Psoas muscle (tissue), 8 donors: Measurements from ENCODE around the gene KIAA1958. TPM values are rescaled to one million over a fixed set of nuclear protein-coding genes. Genes with fewer than 3 reads are reported as not detected.

Experiments used
- ATAC-seq, 4 donors: fragments of 200-7000 bp; cut with Tn5 transposase; one replicate each; pipeline ENCODE4 v1.9.1; 2020; ENCODE audit warnings: moderate library complexity in 3 of 4, mild to moderate bottlenecking in 2 of 4
- DNase-seq, 2 donors: peaks; one replicate each; pipeline ENCODE4 v3.0.0-alpha.2; 2020
- H3K27ac ChIP-seq: fragments of 200-600 bp; one replicate; pipeline ENCODE4 v1.8.0; 2022
- H3K27me3 ChIP-seq, 3 donors: fragments of 200-600 bp in 1 of 3; one replicate each; pipeline versions ENCODE4 v1.6.1 to v1.8.0; 2013 to 2022; ENCODE audit warnings: low read length in 2 of 3, mild to moderate bottlenecking in 2 of 3, moderate library complexity in 1 of 3; ENCODE audit not compliant: insufficient read depth in 3 of 3
- H3K36me3 ChIP-seq, 2 donors: fragments of 200-600 bp in 1 of 2; one replicate each; pipeline versions ENCODE4 v1.6.1 to v1.8.0; 2013 to 2022; ENCODE audit warnings: low read depth in 1 of 2, mild to moderate bottlenecking in 1 of 2, moderate library complexity in 1 of 2; ENCODE audit not compliant: insufficient read depth in 1 of 2
- H3K4me1 ChIP-seq: fragments of 200-600 bp; one replicate; pipeline ENCODE4 v1.8.0; 2022
- H3K4me3 ChIP-seq: fragments of 200-600 bp; one replicate; pipeline ENCODE4 v1.8.0; 2022; ENCODE audit warnings: mild to moderate bottlenecking
- H3K9me3 ChIP-seq: fragments of 200-600 bp; one replicate; pipeline ENCODE4 v1.8.0; 2022
- WGBS, 3 donors: extraction: QIAGEN DNeasy Blood & Tissue Kit; methylation state at CpG; one replicate each; pipeline versions ENCODE4 v1.1.6 to v1.1.7; 2013; 5-methylcytosine and 5-hydroxymethylcytosine counted together
- intact Hi-C, 2 donors: fragments of 100-400 bp; cut with DNase I; formaldehyde crosslinking; loops; one replicate each; pipeline versions ENCODE4 v1.11.0 to v1.14.2; 2022
- polyA plus RNA-seq, 3 donors: library from polyadenylated mRNA; stranded (reverse); fragments of 200-250 nt; gene quantifications; one replicate each; pipeline ENCODE4 v1.2.3, GENCODE V29; 2013
- total RNA-seq, 4 donors: library from RNA; stranded (reverse); fragmentation: NEBNext Ultra II Directional in 2 of 4; extraction: Animal tissue kit (Norgen Biotek cat#: 25700) in 2 of 4; gene quantifications; one replicate each; pipeline versions ENCODE4 v1.2.1 to v1.2.4, GENCODE V29; 2021 to 2023
- TF ChIP-seq, protein P1 (sequence below): fragments of 200-600 bp; IDR thresholded peaks from one replicate; pipeline ENCODE4 v1.8.0; 2022; ENCODE audit warnings: antibody characterized with exemption
- donor health status: healthy with polysubstance abuse.
- donor health status: DM: no; HTN: no; CAD: no; lungs with moderate emphysema.
- donor health status: Bipolar disorder and iron deficiency.
- donor health status: healthy.
- donor health status: DM: yes; HTN: yes; CAD: no.
- donor health status: DM: no; HTN: no; CAD: no.
- donor health status: DM: no; HTN: no; CAD: no.
- donor health status: DM: yes; HTN: yes; CAD: no.

KIAA1958 gene
- total and polyA plus RNA-seq, 7 donors: 0.56 to 4.1 (median 1.5) TPM

DNA sequence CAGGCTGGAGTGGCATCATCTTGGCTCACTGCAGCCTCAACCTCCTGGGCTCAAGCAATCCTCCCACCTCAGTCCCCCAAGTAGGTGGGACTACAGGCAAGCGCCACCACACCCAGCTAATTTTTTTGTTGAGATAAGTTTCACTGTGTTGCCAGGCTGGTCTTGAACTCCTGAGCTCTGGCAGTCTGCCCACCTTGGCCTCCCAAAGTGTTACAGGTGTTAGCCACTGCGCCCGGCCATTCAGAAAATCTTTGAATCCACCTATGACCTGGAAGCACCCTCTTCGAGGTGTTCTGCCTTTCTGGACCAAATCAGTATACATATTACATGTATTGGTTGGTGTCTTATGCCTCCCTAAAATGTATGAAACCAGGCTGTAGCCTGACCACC lies 61.4 kb downstream of the KIAA1958 start:
- Histone ChIP-seq H3K27ac (no peak overlapping the region), H3K4me1 (peaks cover 17% of the 10 kb centered on the region), H3K36me3 (no peaks in the 10 kb centered on the region), H3K27me3 (no peaks in the 10 kb centered on the region), H3K9me3 (no peaks in the 10 kb centered on the region), H3K4me3 (no peak overlapping the region)
- intact Hi-C loops: no loop called here
- DNase-seq: no peak
- TF ChIP-seq, protein P1, sequence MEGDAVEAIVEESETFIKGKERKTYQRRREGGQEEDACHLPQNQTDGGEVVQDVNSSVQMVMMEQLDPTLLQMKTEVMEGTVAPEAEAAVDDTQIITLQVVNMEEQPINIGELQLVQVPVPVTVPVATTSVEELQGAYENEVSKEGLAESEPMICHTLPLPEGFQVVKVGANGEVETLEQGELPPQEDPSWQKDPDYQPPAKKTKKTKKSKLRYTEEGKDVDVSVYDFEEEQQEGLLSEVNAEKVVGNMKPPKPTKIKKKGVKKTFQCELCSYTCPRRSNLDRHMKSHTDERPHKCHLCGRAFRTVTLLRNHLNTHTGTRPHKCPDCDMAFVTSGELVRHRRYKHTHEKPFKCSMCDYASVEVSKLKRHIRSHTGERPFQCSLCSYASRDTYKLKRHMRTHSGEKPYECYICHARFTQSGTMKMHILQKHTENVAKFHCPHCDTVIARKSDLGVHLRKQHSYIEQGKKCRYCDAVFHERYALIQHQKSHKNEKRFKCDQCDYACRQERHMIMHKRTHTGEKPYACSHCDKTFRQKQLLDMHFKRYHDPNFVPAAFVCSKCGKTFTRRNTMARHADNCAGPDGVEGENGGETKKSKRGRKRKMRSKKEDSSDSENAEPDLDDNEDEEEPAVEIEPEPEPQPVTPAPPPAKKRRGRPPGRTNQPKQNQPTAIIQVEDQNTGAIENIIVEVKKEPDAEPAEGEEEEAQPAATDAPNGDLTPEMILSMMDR: no peak
- 93 to 97% (median 95%) methylated on average over 4 of the region's 4 CpGs for WGBS, 3 donors
- no peak for ATAC-seq

DNA sequence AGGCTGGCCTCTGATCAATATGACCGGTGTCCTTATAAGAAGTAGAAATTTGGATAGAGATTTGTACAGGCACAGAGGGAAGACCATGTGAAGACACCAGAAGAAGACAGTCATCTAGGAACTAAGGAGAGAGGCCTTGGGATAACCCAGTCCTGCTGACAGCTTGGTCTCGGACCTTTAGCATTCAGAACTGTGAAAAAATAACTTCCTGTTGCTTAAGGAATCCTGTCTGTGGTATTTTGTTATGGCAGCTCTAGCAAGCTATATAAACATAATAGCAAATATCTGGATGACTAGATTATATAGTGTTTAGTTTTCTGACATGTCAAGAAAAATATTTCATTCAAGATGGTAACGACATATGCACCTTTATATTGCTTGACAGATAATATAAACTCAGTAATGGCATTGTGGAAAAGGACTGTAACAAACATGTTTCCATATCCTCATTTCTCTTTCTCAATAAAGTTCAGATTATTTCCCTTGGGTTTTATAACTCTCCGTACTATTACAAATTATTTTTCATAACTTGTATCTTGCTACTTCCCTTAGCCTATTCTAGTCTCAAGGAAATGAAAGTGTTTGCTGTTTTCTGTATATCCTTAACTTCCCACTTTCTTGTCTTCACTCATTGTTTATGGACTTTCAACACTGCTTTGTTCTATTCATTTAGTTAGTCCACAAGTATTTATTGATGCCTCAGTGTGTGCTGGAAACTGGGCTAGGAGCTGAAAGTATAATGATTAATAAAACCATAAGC lies 62.4 kb downstream of the KIAA1958 start:
- Histone ChIP-seq H3K36me3 (no peaks in the 10 kb centered on the region), H3K4me3 (no peak overlapping the region), H3K27me3 (no peaks in the 10 kb centered on the region), H3K27ac (no peak overlapping the region), H3K4me1 (peaks cover 17% of the 10 kb centered on the region), H3K9me3 (no peaks in the 10 kb centered on the region)
- ATAC-seq (no peak), DNase-seq (no peak)
- 75 to 87% (median 78%) methylated on average over 4 of the region's 4 CpGs for WGBS, 3 donors
- TF ChIP-seq, protein P1: no peak
- intact Hi-C loops: no loop called here

DNA sequence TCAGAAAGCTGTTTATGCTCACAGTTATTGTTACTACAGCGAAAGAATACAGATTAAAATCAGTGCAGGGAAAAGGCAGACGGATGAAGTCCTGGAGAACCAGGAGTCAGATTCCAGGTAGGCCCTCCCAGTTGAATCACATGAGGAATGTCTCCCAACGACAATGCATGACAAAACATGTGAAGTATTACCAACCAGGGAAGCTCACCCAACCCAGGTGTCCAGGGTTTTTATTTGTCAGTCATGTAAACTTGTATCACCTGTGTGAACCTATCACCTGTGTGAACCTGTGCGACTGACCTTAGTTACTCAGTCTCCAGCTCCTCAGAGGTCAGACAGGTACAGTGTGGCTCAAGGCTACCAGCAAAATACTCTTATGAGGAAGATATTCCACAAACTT lies 63.9 kb downstream of the KIAA1958 start:
- no peaks in the 10 kb centered on the region for H3K27me3 ChIP-seq
- H3K9me3 ChIP-seq: no peaks in the 10 kb centered on the region
- TF ChIP-seq, protein P1: no peak
- H3K4me1 ChIP-seq: peaks cover 17% of the 10 kb centered on the region
- intact Hi-C loops: no loop called here
- ATAC-seq (no peak), DNase-seq (no peak)
- no peak overlapping the region for H3K27ac ChIP-seq
- H3K36me3 ChIP-seq: no peaks in the 10 kb centered on the region
- WGBS, 3 donors: 85 to 95% (median 87%) methylated on average over 4 of the region's 4 CpGs
- no peak overlapping the region for H3K4me3 ChIP-seq

DNA sequence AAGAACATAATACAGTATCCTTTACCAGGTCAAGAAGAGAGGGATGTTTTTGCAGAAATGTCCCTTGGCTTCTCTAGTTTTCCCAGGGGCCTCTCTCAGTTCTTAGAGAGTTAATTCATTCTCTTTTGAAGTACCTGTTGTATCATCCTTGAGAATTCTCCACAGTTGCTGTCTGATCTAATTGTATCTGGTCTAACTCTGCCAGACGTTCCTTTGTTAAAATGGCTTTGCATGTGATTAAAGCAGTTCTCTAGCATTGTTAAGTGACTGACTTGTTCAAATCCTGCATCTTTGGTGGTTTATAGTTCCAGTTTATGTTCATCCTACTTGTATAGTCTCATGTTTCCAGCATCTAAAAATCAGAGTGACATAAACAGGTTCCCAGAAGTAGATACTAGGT lies 65.0 kb downstream of the KIAA1958 start:
- Histone ChIP-seq H3K27me3 (no peaks in the 10 kb centered on the region), H3K4me1 (peaks cover 17% of the 10 kb centered on the region), H3K27ac (peak overlapping the region; percentile 53), H3K36me3 (no peaks in the 10 kb centered on the region), H3K4me3 (no peak overlapping the region), H3K9me3 (no peaks in the 10 kb centered on the region)
- DNase-seq: no peak
- TF ChIP-seq, protein P1: no peak
- intact Hi-C loops: no loop called here
- ATAC-seq: peak in 1 of 4 donors; percentile 45
- WGBS, 3 donors: 59 to 71% (median 64%) methylated on average over 1 of the region's 1 CpG
